Heart right ventricle (tissue), 16 donors: ENCODE data around the gene ZCCHC13. TPM values are rescaled to one million over a fixed set of nuclear protein-coding genes. Genes with fewer than 3 reads are reported as not detected.
"Not testable (repeated sequence)": the region's sequence is repeated elsewhere in the genome, so short reads cannot be mapped to it uniquely, and the experiment has no call there.

Source experiments
- ATAC-seq, 8 donors: fragments of 200-7000 bp; cut with Tn5 transposase; one replicate each; pipeline ENCODE4 v1.9.1; 2020; ENCODE audit warnings: mild to moderate bottlenecking in 8 of 8, moderate library complexity in 8 of 8, moderate number of reproducible peaks in 1 of 8
- DNase-seq, 2 donors: peaks; one replicate each; pipeline ENCODE4 v3.0.0-alpha.2; 2020
- H3K27ac ChIP-seq, 10 donors: fragments of 200-600 bp; sonication (generic) in 2 of 10; one replicate each; pipeline versions ENCODE4 v1.5.0 to v1.8.0; 2020 to 2022; ENCODE audit warnings: mild to moderate bottlenecking in 3 of 10
- H3K27me3 ChIP-seq, 7 donors: fragments of 200-600 bp; one replicate each; pipeline ENCODE4 v1.8.0; 2021 to 2022; ENCODE audit warnings: mild to moderate bottlenecking in 2 of 7
- H3K36me3 ChIP-seq, 9 donors: fragments of 200-600 bp; sonication (generic) in 1 of 9; one replicate each; pipeline versions ENCODE4 v1.5.0 to v1.8.0; 2020 to 2022; ENCODE audit warnings: mild to moderate bottlenecking in 2 of 9
- H3K4me1 ChIP-seq, 9 donors: fragments of 200-600 bp; sonication (generic) in 1 of 9; one replicate each; pipeline versions ENCODE4 v1.5.0 to v1.8.0; 2020 to 2022; ENCODE audit warnings: mild to moderate bottlenecking in 4 of 9
- H3K4me3 ChIP-seq, 10 donors: fragments of 200-600 bp; sonication (generic) in 2 of 10; one replicate each; pipeline versions ENCODE4 v1.5.0 to v1.8.0; 2020 to 2022; ENCODE audit warnings: mild to moderate bottlenecking in 7 of 10, moderate library complexity in 2 of 10
- H3K9me3 ChIP-seq, 11 donors: fragments of 200-600 bp in 10 of 11; sonication (generic) in 2 of 11; one replicate each; pipeline versions ENCODE4 v1.5.0 to v1.8.0; 2013 to 2022; ENCODE audit warnings: mild to moderate bottlenecking in 2 of 11, control low read depth in 1 of 11, moderate library complexity in 1 of 11
- CTCF ChIP-seq, 9 donors: fragments of 200-600 bp; sonication (generic) in 2 of 9; IDR thresholded peaks; one replicate each; pipeline versions ENCODE4 v1.5.0 to v1.8.0; 2021 to 2022; ENCODE audit warnings: antibody characterized with exemption in 9 of 9, mild to moderate bottlenecking in 5 of 9, moderate library complexity in 1 of 9
- whole genome bisulfite sequencing, 2 donors: extraction: QIAGEN DNeasy Blood & Tissue Kit; methylation state at CpG; one replicate each; pipeline ENCODE4 v1.1.7; 2013; ENCODE audit warnings: inconsistent platforms in 1 of 2; 5-methylcytosine and 5-hydroxymethylcytosine counted together
- intact Hi-C, 10 donors: fragments of 100-400 bp; cut with DNase I; formaldehyde crosslinking; loops; one replicate each; pipeline versions ENCODE4 v1.11.1 to v1.14.2; 2022
- long read RNA-seq, 3 donors: library from polyadenylated mRNA; unstranded; transcript quantifications; one replicate each; pipeline ENCODE4 v2.0.0, GENCODE V29; 2020 to 2021
- polyA plus RNA-seq, 2 donors: library from polyadenylated mRNA; stranded (reverse); fragments of 200-250 nt; gene quantifications; one replicate each; pipeline ENCODE4 v1.2.3, GENCODE V29; 2013
- total RNA-seq, 10 donors: library from RNA; stranded (reverse); fragmentation: NEBNext Ultra II Directional in 3 of 10; extraction: Animal tissue kit (Norgen Biotek cat#: 25700) in 3 of 10; gene quantifications; one replicate each; pipeline versions ENCODE4 v1.2.1 to v1.2.4, GENCODE V29; 2021 to 2023
- donor health status: Arrhythmogenic right ventricular cardiomyopathy.
- donor health status: ischemic (EF 13 %, LVEDD 7.1; RV severe dilation, severe dysfunction).
- donor health status: healthy with polysubstance abuse.
- donor health status: DM: no; HTN: yes; CAD: no.
- donor health status: DM: no; HTN: no; CAD: no.
- donor health status: ischemic (EF 25% LVEDD 6.9; RV normal size, moderate dysfunction).
- donor health status: ischemic (EF 25% LVEDD 5.7; RV mildly dilated, moderate dysfunction).
- donor health status: healthy.
- donor health status: DM: yes; HTN: yes; CAD: no.
- donor health status: Ischemic cardiomyopathy.
- donor health status: ischemic (EF 35%, LVEDD 5.7; RV mildly dilated, moderate dysfunction).
- donor health status: nonischemic (EF 11% LVEDD 7.7; RV severe dilation, severe dysfunction).
- donor health status: DM: yes; HTN: yes; CAD: no.
- donor health status: PGD.
- donor health status: ischemic (EF 29% LVEDD 5.4; RV normal size, mild dysfunction).
- donor health status: nonischemic (EF 23%, LVEDD 6.1; RV moderate dilation, normal function).

The ZCCHC13 gene
- total RNA-seq = not detected
- not detected for polyA plus RNA-seq
- long read RNA-seq, donor 1 = 0 reads
- long read RNA-seq, donor 2 = 0 reads
- long read RNA-seq, donor 3 = 0 reads

DNA sequence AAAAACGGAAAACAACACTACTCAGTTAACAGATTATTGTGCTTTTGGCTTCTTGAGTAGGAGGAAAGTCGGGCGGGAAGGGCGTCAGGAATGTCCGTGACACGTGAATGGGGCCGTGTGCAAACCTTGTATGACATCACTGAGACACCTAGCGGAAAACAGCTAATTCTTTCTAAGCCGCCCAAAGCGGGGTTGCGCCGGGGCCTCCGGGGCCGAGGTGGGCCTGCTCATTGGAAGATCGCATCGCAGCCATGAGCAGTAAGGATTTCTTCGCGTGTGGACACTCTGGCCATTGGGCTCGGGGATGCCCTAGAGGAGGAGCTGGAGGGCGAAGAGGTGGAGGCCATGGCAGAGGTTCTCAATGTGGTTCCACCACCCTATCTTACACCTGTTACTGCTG lies at the start of gene ZCCHC13:
Gene ZCCHC13 (plus strand): TSS at position 165 of the 400 bp plus-strand sequence. CDS start 87 bp downstream, at position 252.
- 96% methylated on average over 20 of the region's 20 CpGs for WGBS, 2 donors
- TF ChIP-seq CTCF (IDR thresholded peaks at IDR 0.05) = no peak
- no peaks in the 10 kb centered on the region for H3K4me1 ChIP-seq
- ATAC-seq (no peak), DNase-seq (no peak)
- H3K27ac ChIP-seq = no peak within 1 kb of the TSS
- no peaks in the 10 kb centered on the region for H3K9me3 ChIP-seq
- no peak within 1 kb of the TSS for H3K4me3 ChIP-seq
- H3K36me3 ChIP-seq = no peaks in the 10 kb centered on the region
- peaks cover 0 to 20% (median 0%) of the 10 kb centered on the region in 7 donors for H3K27me3 ChIP-seq
- intact Hi-C loops = no loop called here

GRCh38 chrX:74258111-74258510 lies 45.9 kb upstream of the ZCCHC13 start:
- DNase-seq, H3K9me3 ChIP-seq, H3K27ac ChIP-seq, intact Hi-C loops, ATAC-seq, H3K4me1 ChIP-seq, H3K4me3 ChIP-seq: not testable (repeated sequence)
- peaks cover 0 to 25% (median 0%) of the 10 kb centered on the region in 7 donors for H3K27me3 ChIP-seq
- 96 to 100% methylated on average over 1 of the region's 1 CpG for WGBS, 2 donors
- peaks cover 0 to 84% (median 0%) of the 10 kb centered on the region in 9 donors for H3K36me3 ChIP-seq

GRCh38 chrX:74259885-74260491 lies 44.0 kb upstream of the ZCCHC13 start:
- ATAC-seq (no peak), DNase-seq (no peak)
- intact Hi-C loops = no loop called here
- H3K36me3 ChIP-seq = peaks cover 0 to 76% (median 0%) of the 10 kb centered on the region in 9 donors
- H3K9me3 ChIP-seq = no peaks in the 10 kb centered on the region
- H3K27ac ChIP-seq = no peak overlapping the region
- no peaks in the 10 kb centered on the region for H3K4me1 ChIP-seq
- WGBS, 2 donors = 68 to 77% methylated on average over 4 of the region's 4 CpGs
- H3K4me3 ChIP-seq = no peak overlapping the region
- TF ChIP-seq CTCF (IDR thresholded peaks at IDR 0.05) = no peak
- H3K27me3 ChIP-seq = peaks cover 0 to 25% (median 0%) of the 10 kb centered on the region in 7 donors

GRCh38 chrX:74262452-74263209 lies 41.3 kb upstream of the ZCCHC13 start:
- DNase-seq (no peak), ATAC-seq (no peak)
- Histone ChIP-seq H3K27ac (no peak overlapping the region), H3K9me3 (no peaks in the 10 kb centered on the region), H3K27me3 (peaks cover 0 to 20% (median 0%) of the 10 kb centered on the region in 7 donors), H3K4me3 (no peak overlapping the region), H3K36me3 (peaks cover 0 to 59% (median 0%) of the 10 kb centered on the region in 9 donors), H3K4me1 (no peaks in the 10 kb centered on the region)
- 100% methylated on average over 1 of the region's 1 CpG for WGBS, 2 donors
- intact Hi-C loops = no loop called here
- TF ChIP-seq CTCF (IDR thresholded peaks at IDR 0.05) = no peak
